ENCODE measurements around the gene INO80.

- TF ChIP-seq, protein P1, sequence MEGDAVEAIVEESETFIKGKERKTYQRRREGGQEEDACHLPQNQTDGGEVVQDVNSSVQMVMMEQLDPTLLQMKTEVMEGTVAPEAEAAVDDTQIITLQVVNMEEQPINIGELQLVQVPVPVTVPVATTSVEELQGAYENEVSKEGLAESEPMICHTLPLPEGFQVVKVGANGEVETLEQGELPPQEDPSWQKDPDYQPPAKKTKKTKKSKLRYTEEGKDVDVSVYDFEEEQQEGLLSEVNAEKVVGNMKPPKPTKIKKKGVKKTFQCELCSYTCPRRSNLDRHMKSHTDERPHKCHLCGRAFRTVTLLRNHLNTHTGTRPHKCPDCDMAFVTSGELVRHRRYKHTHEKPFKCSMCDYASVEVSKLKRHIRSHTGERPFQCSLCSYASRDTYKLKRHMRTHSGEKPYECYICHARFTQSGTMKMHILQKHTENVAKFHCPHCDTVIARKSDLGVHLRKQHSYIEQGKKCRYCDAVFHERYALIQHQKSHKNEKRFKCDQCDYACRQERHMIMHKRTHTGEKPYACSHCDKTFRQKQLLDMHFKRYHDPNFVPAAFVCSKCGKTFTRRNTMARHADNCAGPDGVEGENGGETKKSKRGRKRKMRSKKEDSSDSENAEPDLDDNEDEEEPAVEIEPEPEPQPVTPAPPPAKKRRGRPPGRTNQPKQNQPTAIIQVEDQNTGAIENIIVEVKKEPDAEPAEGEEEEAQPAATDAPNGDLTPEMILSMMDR (conservative IDR thresholded peaks at IDR 0.05; ENCODE audit: low read depth, low read length), result no peak
- TF ChIP-seq EZH2 (IDR thresholded peaks at IDR 0.05; ENCODE audit: low read length, unreplicated experiment), result no peak
Observed at GRCh38 chr15:40952901-40953712, 163.0 kb downstream of the INO80 start, which contains the start of gene CHAC1.
